Activated effector memory CD4-positive, alpha-beta T cell treated with anti-CD3 and anti-CD28 coated beads, Interleukin-2, amount 50 U/mL, for 16 hours (primary cell): ENCODE results near the gene OPALIN.
"Not testable (repeated sequence)": the region's sequence is repeated elsewhere in the genome, so short reads cannot be mapped to it uniquely, and the experiment has no call there.

Source experiments
- DNase-seq: peaks from one replicate; pipeline ENCODE4 v3.0.0-alpha.2; 2020

Gene OPALIN

DNA sequence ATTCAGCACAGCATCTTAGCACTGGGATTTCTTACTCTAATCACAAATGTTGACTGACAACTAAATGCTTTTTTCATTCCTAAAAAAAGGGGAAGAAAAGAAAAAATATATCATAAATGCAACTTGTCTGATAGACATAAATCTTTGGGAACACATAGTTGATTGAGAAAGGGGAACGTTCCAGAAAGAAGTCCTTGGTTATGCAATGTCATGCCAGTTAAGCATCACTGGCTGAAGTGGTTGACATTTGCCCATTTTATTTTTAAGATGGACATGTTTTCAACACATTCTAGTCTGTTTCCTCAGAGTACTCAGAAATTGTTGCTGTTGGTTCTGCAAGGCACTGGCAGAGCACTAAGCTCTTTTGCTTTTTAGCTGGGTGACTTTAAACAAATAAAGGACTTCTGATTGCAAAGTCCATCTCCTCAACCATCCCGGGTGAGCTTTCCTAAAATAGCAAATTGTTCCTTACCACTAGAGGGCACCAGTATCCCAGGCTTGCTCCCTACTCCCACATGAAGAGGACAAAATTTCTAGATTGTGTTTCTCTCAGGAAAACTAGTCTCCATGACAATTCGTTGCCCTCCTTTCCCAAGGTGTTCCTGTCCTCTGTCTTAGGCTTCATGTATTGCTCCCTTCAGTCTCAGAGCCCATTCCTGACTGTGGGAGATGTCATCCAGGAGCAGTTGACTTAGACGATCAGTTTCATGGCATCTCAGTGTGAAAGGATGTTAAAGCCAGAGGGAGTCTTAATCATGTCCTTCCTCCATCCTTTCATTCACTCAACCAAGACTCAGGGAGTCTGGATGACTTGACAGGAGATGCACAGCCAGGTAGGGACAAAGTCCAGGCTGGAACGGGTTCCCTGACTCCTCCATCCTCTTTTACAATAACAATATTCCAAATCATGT lies 23.9 kb downstream of the OPALIN start:
- DNase-seq = no peak

DNA sequence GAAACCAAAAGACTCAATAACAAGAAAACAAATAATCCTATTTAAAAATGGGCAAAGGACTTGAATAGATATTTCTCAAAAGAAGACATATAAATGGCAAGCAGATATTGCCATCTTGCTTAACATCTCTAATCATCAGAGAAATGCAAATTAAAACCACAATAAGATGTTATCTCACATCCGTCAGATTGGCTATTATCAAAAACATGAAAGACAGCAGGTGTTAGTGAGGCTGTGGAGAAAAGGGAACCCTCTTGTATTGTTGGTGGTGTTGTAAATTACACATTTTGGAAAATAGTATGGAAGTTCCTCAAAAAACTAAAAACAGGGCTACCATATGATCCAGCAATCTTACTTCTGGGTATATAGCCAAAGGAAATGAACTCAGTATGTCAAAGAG lies 25.7 kb downstream of the OPALIN start:
- DNase-seq = no peak

GRCh38 chr10:96327462-96327861 lies 31.3 kb downstream of the OPALIN start:
- no peak for DNase-seq

DNA sequence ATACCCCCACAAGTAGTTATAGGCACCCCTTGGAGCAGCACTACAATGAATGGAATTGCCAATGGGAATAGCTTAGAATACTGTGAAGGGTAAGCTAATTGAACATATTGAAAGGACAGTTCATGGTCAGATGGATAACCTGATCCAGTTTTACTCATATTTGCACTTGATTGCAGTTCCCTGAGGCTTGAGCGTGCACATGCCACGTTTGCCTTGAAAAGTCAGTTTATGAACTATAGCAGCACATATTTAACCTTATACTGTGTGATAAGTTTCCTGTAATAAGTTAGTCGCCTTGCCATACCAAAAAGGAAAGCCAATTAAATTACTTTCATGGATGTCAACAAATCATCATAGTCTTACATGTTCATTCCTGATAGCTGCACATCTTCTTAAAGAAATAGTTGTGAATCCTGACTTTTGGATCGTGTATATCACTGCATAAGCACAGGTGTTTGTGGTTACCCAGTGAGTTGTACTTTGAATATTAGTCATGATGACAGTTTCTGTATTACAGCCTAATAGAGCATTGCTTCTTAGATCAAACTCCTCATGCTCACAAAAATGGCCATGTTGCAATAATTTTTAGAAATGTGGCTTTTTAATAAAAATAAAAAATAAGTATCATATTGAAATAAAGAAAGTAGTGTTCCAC lies 33.0 kb downstream of the OPALIN start:
- no peak for DNase-seq

- no peak for DNase-seq
Measured at GRCh38 chr10:96324447-96324846, 34.4 kb downstream of the OPALIN start.

- no peak for DNase-seq
Measured at GRCh38 chr10:96322275-96322674, 36.5 kb downstream of the OPALIN start.

DNA sequence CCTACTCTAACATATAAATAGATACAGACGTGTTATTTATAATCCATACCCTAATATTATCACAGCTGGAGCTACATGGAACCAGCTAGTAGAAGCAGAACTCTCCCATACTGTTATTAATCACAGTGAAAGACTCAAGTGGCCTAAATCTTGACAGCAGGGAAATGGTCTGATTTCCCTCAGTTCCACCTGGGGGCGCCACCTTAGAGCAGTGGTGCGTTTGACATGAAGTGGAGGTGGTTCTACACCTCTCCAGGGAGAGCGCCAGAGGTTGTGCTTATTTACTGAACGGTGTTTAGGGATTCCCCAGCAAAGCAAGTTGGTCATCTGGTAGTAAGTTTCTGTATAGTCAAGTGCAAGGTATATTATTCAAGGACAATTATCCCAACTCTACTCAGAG lies 37.0 kb downstream of the OPALIN start:
- no peak for DNase-seq

DNA sequence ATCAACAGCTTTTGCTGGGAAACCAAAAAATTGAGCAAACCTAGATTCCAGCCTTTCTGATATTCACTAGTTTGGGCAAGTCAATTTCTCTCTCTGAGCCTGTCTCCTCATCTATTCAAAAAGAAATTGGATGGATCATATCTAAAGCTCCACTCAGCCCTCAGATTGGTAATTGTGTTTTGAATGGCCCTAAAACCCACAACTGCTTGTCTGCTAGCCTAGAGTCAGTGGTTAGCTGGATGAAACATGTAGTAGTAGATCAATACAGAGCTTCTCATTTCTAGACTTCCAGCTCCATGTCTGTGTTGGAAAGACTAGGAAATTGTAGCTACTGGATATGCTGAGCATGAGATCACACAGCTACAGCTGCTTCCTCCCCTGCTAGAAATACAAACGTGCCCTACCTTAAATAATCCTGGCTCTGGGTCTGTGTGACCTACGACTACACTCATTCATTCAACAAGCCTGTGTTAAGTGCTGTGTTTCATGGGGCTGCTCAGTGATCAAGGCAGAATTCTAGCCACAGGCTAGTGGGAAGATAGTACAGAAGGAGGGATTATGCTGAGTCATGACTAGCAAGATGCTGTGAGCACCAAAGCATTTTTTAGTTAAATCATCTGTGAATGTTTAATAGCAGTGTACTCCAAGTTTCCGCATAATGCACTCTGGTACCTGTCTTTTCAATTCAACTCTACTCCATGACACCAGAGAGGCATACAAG lies 38.9 kb downstream of the OPALIN start:
- no peak for DNase-seq

DNA sequence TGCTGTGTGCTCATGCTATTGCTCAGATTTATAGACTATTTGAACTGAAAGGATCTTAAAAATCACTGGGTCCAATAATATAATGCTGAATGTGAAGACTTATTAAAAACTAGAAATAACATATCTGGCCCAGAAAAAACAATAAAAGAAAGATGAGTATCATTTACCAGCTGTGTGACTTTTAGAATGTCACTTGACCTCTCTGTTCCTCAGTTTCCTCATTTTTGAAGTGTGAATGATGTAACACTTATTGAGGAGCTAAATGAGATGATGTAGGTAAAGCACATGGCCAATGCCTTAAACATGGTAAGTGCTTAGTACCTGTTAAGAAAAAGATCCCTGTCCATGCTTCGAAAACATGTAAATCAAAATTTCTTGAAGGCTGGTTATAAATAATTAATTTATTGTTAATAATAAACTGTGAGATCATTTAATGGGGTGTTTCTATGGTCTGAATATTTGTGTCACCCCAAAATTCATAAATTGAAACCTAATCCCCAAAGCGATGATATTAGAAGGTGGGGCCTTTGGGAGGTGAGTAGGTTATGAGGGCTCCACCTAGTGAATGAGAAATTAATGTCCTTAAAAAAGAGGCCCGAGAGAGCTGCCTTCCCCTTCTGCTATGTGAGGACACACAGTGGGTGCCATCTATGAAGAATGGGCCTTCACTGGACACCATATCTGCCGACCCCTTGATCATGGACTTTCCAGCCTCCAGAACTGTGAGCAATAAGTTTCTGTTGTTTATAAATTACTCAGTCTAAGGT lies 41.6 kb downstream of the OPALIN start:
- no peak for DNase-seq

DNA sequence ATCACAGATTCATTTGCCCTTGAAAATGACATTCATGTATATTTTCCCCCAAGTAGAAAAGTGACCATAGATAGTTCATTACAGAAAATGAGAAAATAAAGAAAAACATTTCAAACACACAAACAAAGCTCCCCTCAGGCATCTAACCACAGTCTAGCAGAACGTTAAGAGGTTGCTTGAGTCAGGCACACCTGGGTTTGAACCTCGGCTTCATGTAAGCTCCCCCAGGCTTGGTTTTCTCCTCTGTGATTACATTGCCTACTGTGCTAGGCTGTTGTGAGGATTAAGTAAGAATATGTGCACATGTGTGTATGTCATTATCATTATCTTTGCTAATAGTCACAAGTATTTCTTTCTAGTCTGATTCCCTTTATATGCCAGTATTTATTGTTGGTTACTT lies 45.5 kb downstream of the OPALIN start:
- no peak for DNase-seq

DNA sequence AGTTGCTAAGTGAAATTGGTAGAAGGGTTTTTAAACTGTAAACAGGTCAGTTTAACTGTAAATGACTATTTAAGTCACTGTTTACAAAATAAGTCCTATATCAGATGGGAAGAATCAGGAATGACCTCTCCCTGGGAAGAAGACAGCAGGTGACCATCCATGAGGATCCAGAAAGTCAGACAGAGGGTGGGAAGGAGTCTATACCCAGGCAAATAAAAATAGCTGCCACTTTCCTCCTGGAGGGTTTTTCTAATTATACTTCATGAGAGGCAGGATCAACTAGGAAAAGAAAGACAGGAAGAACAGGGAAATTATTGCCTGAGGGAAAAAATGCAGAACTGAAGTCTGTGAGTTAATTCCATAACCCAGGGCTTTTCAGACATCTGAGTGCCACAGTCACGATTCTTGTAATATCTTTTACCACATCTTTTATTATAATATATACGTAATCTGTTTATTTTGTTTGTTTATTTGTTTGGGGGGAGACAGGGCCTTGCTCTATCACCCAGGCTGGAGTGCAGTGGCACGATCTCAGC lies 47.6 kb downstream of the OPALIN start:
- DNase-seq = no peak

- DNase-seq = no peak
Measured at GRCh38 chr10:96310321-96310669, 48.5 kb downstream of the OPALIN start.

DNA sequence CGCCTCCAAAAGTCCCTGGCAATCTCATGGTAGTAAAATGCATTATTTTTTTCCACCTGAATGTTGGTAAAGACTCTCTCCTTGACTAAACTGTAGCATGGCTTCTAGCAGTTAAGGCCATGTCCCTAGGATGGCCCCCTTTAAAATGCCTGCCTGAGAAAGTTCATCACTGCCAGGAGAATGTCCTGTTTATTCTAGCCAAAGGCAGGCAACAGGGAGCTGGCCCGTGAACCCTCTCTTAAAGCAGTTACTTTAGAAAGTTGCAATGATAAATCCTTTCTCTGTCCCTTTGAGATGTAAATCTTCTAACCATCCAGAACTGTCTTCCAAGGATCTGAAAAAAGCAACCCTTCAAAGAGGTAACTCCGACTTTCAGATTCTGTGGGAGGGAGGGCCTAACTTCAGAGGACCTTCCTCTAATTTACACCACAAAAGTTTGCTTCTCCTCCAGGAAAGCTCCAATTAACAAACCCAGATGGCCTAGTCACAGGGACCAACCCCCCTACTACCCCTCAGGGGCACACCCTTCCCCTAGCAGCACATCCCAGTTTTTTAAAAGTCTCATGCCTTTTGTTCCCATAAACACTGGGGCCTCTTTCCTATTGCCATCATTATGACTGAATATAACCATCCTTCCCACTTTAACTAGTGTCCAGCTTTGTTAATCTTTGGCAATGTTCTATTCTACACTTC lies 49.0 kb downstream of the OPALIN start:
- no peak for DNase-seq

DNA sequence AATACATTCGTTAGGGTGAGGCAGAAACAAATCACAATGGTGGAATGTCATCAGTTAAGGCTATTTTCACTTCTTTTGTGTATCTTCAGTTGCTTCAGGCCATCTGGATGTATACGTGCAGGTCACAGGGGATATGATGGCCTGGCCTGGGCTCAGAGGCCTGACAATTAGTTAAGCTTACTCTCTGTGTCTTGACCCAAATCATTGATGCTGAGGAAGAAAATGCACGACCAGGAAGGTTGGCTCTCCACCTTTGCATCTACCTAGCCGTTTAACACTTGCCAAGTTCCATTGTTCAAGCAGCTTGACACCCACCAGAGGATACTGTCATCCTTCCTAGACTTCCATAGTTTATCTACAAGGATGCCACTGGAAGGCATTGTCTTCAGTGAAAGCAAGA lies 49.9 kb downstream of the OPALIN start:
- not testable (repeated sequence) for DNase-seq

- DNase-seq = no peak
Measured at GRCh38 chr10:96306516-96306915, 52.3 kb downstream of the OPALIN start.

- DNase-seq = no peak
Measured at GRCh38 chr10:96305019-96305418, 53.8 kb downstream of the OPALIN start.

- DNase-seq = no peak
Measured at GRCh38 chr10:96304230-96304629, 54.6 kb downstream of the OPALIN start, which contains the start of gene DNTT. Gene DNTT, plus strand, starts transcription at chr10:96304434. Its CDS starts 64 bp downstream, at chr10:96304498.

DNA sequence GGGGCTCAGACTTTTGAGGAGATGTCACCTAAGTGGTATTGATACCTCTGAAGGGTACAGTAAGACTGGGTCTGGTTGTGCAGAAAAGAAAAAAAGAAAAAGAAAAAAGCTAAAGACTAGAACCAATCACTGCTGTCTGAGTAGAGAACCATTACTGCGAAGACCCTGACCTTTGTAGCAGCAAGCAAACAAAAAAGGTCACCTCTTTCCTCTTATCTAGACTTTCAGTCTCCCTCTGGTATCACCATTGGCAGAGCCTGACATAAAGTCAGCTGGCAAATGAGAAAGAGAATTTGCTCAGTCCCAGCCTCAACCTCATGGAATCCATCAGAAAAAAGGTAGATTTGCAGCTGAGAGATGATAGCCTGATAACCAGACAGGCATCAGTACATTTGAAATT lies 57.2 kb downstream of the OPALIN start:
- DNase-seq = no peak

- DNase-seq = no peak
Measured at GRCh38 chr10:96299383-96299782, 59.4 kb downstream of the OPALIN start.

DNA sequence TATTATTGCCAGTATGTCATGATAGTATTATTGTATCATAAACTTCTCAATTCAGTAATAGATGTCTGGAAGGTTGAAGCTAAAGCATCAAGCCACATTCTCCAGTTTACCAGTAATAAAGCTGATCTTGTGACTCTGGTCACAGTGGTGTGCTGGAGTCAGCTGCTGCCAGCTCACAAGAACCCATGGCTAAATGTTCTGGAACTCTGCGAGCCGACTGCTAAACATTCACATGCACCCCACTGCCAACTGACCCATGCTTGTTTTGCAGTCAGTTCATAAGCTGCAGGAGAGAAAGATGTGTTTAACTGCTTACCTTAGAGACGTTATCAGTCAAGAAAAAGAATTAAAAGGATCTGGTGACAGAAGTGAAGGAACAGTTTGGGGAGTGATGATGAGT lies 60.4 kb downstream of the OPALIN start:
- DNase-seq = no peak

DNA sequence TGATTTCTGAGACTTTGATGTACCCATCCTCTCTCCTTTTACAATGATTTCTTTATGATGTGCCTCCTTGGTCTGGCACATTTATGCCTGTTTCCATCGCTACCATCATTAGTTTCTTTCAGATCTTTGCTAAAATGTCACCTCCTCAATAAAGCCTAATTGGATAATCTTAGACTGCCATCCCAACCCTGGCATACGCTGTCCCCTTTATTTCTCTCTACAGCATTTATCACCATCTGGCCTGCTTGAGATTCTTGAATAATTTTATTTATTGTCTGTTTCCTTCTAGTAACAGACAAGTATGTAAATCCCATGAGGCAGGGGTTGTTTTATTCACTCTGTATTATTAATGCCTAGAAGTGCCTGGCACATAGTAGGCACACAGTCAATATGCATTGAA lies 61.3 kb downstream of the OPALIN start:
- DNase-seq = no peak

DNA sequence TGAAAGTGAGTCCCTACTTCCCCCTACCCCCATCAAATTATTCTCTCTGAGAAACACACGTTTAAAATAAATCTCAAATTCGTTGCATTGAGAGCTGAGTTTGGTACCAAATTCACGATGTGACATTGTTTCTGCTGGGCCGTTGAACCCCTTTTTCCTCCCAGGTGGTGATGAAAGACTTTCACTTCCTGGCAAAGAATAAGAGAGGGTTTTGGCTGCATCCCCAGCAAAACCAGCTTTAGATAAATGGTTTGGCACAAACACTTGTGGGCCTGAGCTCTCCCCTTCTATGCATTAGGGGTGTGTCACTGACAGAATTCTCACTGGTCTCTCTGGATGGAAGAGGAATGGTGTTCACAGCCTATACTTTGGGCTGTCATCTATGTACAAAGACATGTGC lies 63.3 kb downstream of the OPALIN start:
- DNase-seq = no peak
